HepG2 (cell line): ENCODE results near the gene CDK5R1. TPM values are rescaled to one million over a fixed set of nuclear protein-coding genes. Genes with fewer than 3 reads are reported as not detected.

Source experiments
- ARID4A ChIP-seq: sonication (generic); formaldehyde crosslinking; IDR thresholded peaks from 2 replicates; pipeline ENCODE4 v1.5.0; 2020; ENCODE audit warnings: mild to moderate bottlenecking, missing genetic modification reagents, borderline replicate concordance
- BCL3 ChIP-seq: sonication (generic); formaldehyde crosslinking; IDR thresholded peaks from 2 replicates; pipeline ENCODE4 v1.5.1; 2020; ENCODE audit warnings: mild to moderate bottlenecking, missing genetic modification reagents, moderate library complexity
- BRF2 ChIP-seq: sonication (generic); formaldehyde crosslinking; IDR thresholded peaks from 2 replicates; pipeline ENCODE4 v1.8.1; 2022; ENCODE audit warnings: mild to moderate bottlenecking, missing genetic modification reagents
- MEF2D ChIP-seq: sonication (generic); formaldehyde crosslinking; IDR thresholded peaks from 2 replicates; pipeline ENCODE4 v1.5.1; 2020; ENCODE audit warnings: mild to moderate bottlenecking, missing genetic modification reagents
- RAD21 ChIP-seq: fragments of 450-650 bp; formaldehyde crosslinking; IDR thresholded peaks from 2 replicates; pipeline ENCODE4 v1.5.0; 2020; ENCODE audit warnings: mild to moderate bottlenecking
- REPIN1 ChIP-seq: sonication (generic); formaldehyde crosslinking; IDR thresholded peaks from 2 replicates; pipeline ENCODE4 v1.8.0; 2022; ENCODE audit warnings: missing genetic modification reagents, low read depth, mild to moderate bottlenecking, borderline replicate concordance
- TBL1XR1 ChIP-seq: fragments of 150-350 bp; IDR thresholded peaks from 2 replicates; pipeline ENCODE4 v1.6.1; 2014; ENCODE audit warnings: borderline replicate concordance, low read length; ENCODE audit not compliant: partially characterized antibody
- TEF ChIP-seq: sonication (generic); formaldehyde crosslinking; IDR thresholded peaks from 2 replicates; pipeline ENCODE4 v1.5.0; 2020; ENCODE audit warnings: missing genetic modification reagents
- TIGD3 ChIP-seq: sonication (generic); formaldehyde crosslinking; IDR thresholded peaks from 2 replicates; pipeline ENCODE4 v1.5.1; 2020; ENCODE audit warnings: mild to moderate bottlenecking, missing genetic modification reagents, borderline replicate concordance
- TMF1 ChIP-seq: sonication (generic); formaldehyde crosslinking; IDR thresholded peaks from 2 replicates; pipeline ENCODE4 v1.8.1; 2022; ENCODE audit warnings: low read depth, missing genetic modification reagents
- XRCC5 ChIP-seq: fragments of 200-400 bp; formaldehyde crosslinking; optimal IDR thresholded peaks from 2 replicates; pipeline ENCODE3; 2017; ENCODE audit warnings: mild to moderate bottlenecking, low read length
- ZNF276 ChIP-seq: sonication (generic); formaldehyde crosslinking; IDR thresholded peaks from 2 replicates; pipeline ENCODE4 v1.4.0; 2020; ENCODE audit warnings: mild to moderate bottlenecking, low read depth, missing genetic modification reagents
- ZNF317 ChIP-seq: sonication (generic); formaldehyde crosslinking; IDR thresholded peaks from 2 replicates; pipeline ENCODE4 v1.5.0; 2020; ENCODE audit warnings: mild to moderate bottlenecking, missing genetic modification reagents
- ZNF451 ChIP-seq: sonication (generic); formaldehyde crosslinking; IDR thresholded peaks from 2 replicates; pipeline ENCODE4 v1.5.0; 2020; ENCODE audit warnings: mild to moderate bottlenecking, missing genetic modification reagents
- ZNF569 ChIP-seq: sonication (generic); formaldehyde crosslinking; IDR thresholded peaks from 2 replicates; pipeline ENCODE4 v1.5.0; 2020; ENCODE audit warnings: mild to moderate bottlenecking, missing genetic modification reagents, moderate library complexity, borderline replicate concordance
- polyA plus RNA-seq, 8 experiments: library from polyadenylated mRNA; depleted of rRNA in 3 of 8; stranded (reverse) in 7 of 8; unstranded in 1 of 8; fragments of >200 nt; fragmentation: Illumina TruSeq in 4 of 8; extraction: Trizol in 4 of 8; gene quantifications; 2 replicates each; pipeline versions ENCODE4 v1.2.1 to v1.2.3, GENCODE V29; 2011 to 2016; ENCODE audit warnings: low read depth in 4 of 8, missing spikeins in 1 of 8, mixed read lengths in 1 of 8; ENCODE audit not compliant: insufficient read depth in 1 of 8
- total RNA-seq, 5 experiments: library from RNA; depleted of rRNA; stranded (reverse); fragments of >200 nt; fragmentation: Illumina TruSeq; extraction: Trizol; gene quantifications; 2 replicates each; pipeline ENCODE4 v1.2.3, GENCODE V29; 2016; ENCODE audit warnings: low read depth in 1 of 5

Gene CDK5R1
- total and polyA plus RNA-seq, 2 of the 13 experiments (the other 11 are each of a cell fraction or from before 2014, with no cell fraction given): 1.1 to 3.9 TPM

GRCh38 chr17:32483451-32484019 lies 3.3 kb upstream of the CDK5R1 start (continued):
- TF ChIP-seq TEF (CRISPR knock-in tag) (peak; percentile 98), MEF2D (CRISPR knock-in tag) (0 out of 2 replicates have a peak, but pooled peaks have one; percentile 8), XRCC5 (peak; percentile 10), ZNF451 (CRISPR knock-in tag) (peak; percentile 55; the same call in 1 of the 2 replicates), RAD21 (CRISPR knock-in tag) (peak; percentile 64), ARID4A (no peak), REPIN1 (no peak), BCL3 (CRISPR knock-in tag) (0 out of 2 replicates have a peak, but pooled peaks have one; percentile 35), ZNF276 (no peak), BRF2 (CRISPR knock-in tag) (no peak), TMF1 (no peak), TBL1XR1 (no peak), ZNF569 (CRISPR knock-in tag) (no peak), ZNF317 (CRISPR knock-in tag) (0 out of 2 replicates have a peak, but pooled peaks have one; percentile 30), TIGD3 (CRISPR knock-in tag) (no peak)
